Heart right ventricle (tissue), 16 donors: Measurements from ENCODE around the gene PPP2R5E. TPM values are rescaled to one million over a fixed set of nuclear protein-coding genes. Genes with fewer than 3 reads are reported as not detected.

Source experiments
- ATAC-seq, 8 donors: fragments of 200-7000 bp; cut with Tn5 transposase; one replicate each; pipeline ENCODE4 v1.9.1; 2020; ENCODE audit warnings: mild to moderate bottlenecking in 8 of 8, moderate library complexity in 8 of 8, moderate number of reproducible peaks in 1 of 8
- DNase-seq, 2 donors: peaks; one replicate each; pipeline ENCODE4 v3.0.0-alpha.2; 2020
- H3K27ac ChIP-seq, 10 donors: fragments of 200-600 bp; sonication (generic) in 2 of 10; one replicate each; pipeline versions ENCODE4 v1.5.0 to v1.8.0; 2020 to 2022; ENCODE audit warnings: mild to moderate bottlenecking in 3 of 10
- H3K27me3 ChIP-seq, 7 donors: fragments of 200-600 bp; one replicate each; pipeline ENCODE4 v1.8.0; 2021 to 2022; ENCODE audit warnings: mild to moderate bottlenecking in 2 of 7
- H3K36me3 ChIP-seq, 9 donors: fragments of 200-600 bp; sonication (generic) in 1 of 9; one replicate each; pipeline versions ENCODE4 v1.5.0 to v1.8.0; 2020 to 2022; ENCODE audit warnings: mild to moderate bottlenecking in 2 of 9
- H3K4me1 ChIP-seq, 9 donors: fragments of 200-600 bp; sonication (generic) in 1 of 9; one replicate each; pipeline versions ENCODE4 v1.5.0 to v1.8.0; 2020 to 2022; ENCODE audit warnings: mild to moderate bottlenecking in 4 of 9
- H3K4me3 ChIP-seq, 10 donors: fragments of 200-600 bp; sonication (generic) in 2 of 10; one replicate each; pipeline versions ENCODE4 v1.5.0 to v1.8.0; 2020 to 2022; ENCODE audit warnings: mild to moderate bottlenecking in 7 of 10, moderate library complexity in 2 of 10
- H3K9me3 ChIP-seq, 11 donors: fragments of 200-600 bp in 10 of 11; sonication (generic) in 2 of 11; one replicate each; pipeline versions ENCODE4 v1.5.0 to v1.8.0; 2013 to 2022; ENCODE audit warnings: mild to moderate bottlenecking in 2 of 11, control low read depth in 1 of 11, moderate library complexity in 1 of 11
- CTCF ChIP-seq, 9 donors: fragments of 200-600 bp; sonication (generic) in 2 of 9; IDR thresholded peaks; one replicate each; pipeline versions ENCODE4 v1.5.0 to v1.8.0; 2021 to 2022; ENCODE audit warnings: antibody characterized with exemption in 9 of 9, mild to moderate bottlenecking in 5 of 9, moderate library complexity in 1 of 9
- WGBS, 2 donors: extraction: QIAGEN DNeasy Blood & Tissue Kit; methylation state at CpG; one replicate each; pipeline ENCODE4 v1.1.7; 2013; ENCODE audit warnings: inconsistent platforms in 1 of 2; 5-methylcytosine and 5-hydroxymethylcytosine counted together
- intact Hi-C, 10 donors: fragments of 100-400 bp; cut with DNase I; formaldehyde crosslinking; loops; one replicate each; pipeline versions ENCODE4 v1.11.1 to v1.14.2; 2022
- polyA plus RNA-seq, 2 donors: library from polyadenylated mRNA; stranded (reverse); fragments of 200-250 nt; gene quantifications; one replicate each; pipeline ENCODE4 v1.2.3, GENCODE V29; 2013
- total RNA-seq, 10 donors: library from RNA; stranded (reverse); fragmentation: NEBNext Ultra II Directional in 3 of 10; extraction: Animal tissue kit (Norgen Biotek cat#: 25700) in 3 of 10; gene quantifications; one replicate each; pipeline versions ENCODE4 v1.2.1 to v1.2.4, GENCODE V29; 2021 to 2023
- donor health status: Arrhythmogenic right ventricular cardiomyopathy.
- donor health status: ischemic (EF 13 %, LVEDD 7.1; RV severe dilation, severe dysfunction).
- donor health status: healthy with polysubstance abuse.
- donor health status: DM: no; HTN: yes; CAD: no.
- donor health status: DM: no; HTN: no; CAD: no.
- donor health status: ischemic (EF 25% LVEDD 6.9; RV normal size, moderate dysfunction).
- donor health status: ischemic (EF 25% LVEDD 5.7; RV mildly dilated, moderate dysfunction).
- donor health status: healthy.
- donor health status: DM: yes; HTN: yes; CAD: no.
- donor health status: Ischemic cardiomyopathy.
- donor health status: ischemic (EF 35%, LVEDD 5.7; RV mildly dilated, moderate dysfunction).
- donor health status: nonischemic (EF 11% LVEDD 7.7; RV severe dilation, severe dysfunction).
- donor health status: DM: yes; HTN: yes; CAD: no.
- donor health status: PGD.
- donor health status: ischemic (EF 29% LVEDD 5.4; RV normal size, mild dysfunction).
- donor health status: nonischemic (EF 23%, LVEDD 6.1; RV moderate dilation, normal function).

PPP2R5E gene
- total and polyA plus RNA-seq, 12 donors: 6.1 to 44.4 (median 36.4) TPM

GRCh38 chr14:63443988-63444387 is 99.2 kb downstream of the PPP2R5E start:
- 58 to 74% methylated on average over 3 of the region's 3 CpGs for whole genome bisulfite sequencing, 2 donors
- DNase-seq: no peak
- intact Hi-C loops: loop anchor here in 1 of 10 donors (5.0 kb wide), 1 partner anchor 53 kb away; no protein-coding TSS in a partner anchor
- no peaks in the 10 kb centered on the region for H3K36me3 ChIP-seq
- H3K4me1 ChIP-seq: peaks cover 0 to 33% (median 7%) of the 10 kb centered on the region in 9 donors
- ATAC-seq: peak in 2 of 8 donors; percentile 17 to 23
- H3K4me3 ChIP-seq: no peak overlapping the region
- H3K9me3 ChIP-seq: no peaks in the 10 kb centered on the region
- H3K27ac ChIP-seq: no peak overlapping the region
- TF ChIP-seq CTCF (IDR thresholded peaks at IDR 0.05): no peak
- no peaks in the 10 kb centered on the region for H3K27me3 ChIP-seq

DNA sequence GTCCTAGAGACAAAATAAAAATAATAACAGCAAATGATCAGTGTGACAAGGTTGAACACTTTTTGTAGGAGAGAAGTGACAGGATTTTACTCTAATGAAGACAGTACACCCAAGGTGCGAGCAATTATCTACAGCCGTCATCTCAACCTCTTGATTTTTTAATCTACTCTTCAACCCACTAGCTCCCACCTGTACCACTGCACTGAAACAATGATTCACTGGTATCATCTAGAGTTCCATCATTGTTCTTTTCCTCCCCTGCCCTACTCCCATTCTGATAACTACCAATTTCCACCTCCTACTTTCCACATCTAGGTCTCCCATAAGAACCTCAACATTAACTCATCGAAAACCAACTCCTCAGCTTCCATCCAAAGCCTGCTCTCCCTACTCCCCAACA is 99.8 kb downstream of the PPP2R5E start:
- intact Hi-C loops: loop anchor here in 1 of 10 donors (5.0 kb wide), 1 partner anchor 54 kb away; no protein-coding TSS in a partner anchor
- no peak for TF ChIP-seq CTCF (IDR thresholded peaks at IDR 0.05)
- ATAC-seq (no peak), DNase-seq (no peak)
- Histone ChIP-seq H3K4me3 (no peak overlapping the region), H3K27me3 (no peaks in the 10 kb centered on the region), H3K36me3 (no peaks in the 10 kb centered on the region), H3K9me3 (no peaks in the 10 kb centered on the region), H3K27ac (no peak overlapping the region), H3K4me1 (peaks cover 0 to 39% (median 13%) of the 10 kb centered on the region in 9 donors)
- WGBS, 2 donors: 96 to 99% methylated on average over 3 of the region's 3 CpGs

DNA sequence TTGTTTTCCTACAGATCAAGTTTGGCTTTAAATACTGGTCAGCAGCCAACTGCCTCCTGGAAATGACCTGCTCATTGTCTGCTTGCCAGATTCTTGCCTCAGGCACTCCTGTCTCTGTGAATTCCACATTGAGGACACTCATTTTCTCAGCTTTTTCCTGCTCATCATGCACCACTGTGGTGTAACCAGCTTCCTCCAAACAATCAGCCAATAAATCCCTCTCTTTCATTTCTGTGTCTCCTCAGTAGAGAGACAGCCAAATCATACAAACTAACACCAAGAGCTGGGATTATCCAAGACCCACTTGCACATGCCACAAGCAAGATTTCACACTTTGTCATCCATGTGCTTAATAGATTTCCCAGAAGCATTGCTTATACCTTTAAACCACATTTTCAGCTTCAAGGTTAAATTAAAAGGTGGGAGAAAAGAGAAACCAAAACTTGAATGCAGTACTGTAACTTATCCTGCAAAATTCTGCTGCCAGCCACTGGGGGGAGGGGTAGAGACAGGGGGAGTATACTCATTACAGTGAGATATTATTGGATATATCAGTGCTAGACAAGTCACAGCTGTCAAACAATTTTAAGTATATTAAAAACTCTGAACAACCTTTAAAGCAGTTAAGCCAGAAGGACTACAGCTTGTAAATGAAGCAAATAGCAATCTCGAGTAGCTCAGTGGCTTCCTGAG is 105.0 kb downstream of the PPP2R5E start:
- H3K4me3 ChIP-seq: peak overlapping the region in 8 of 10 donors; percentile 4 to 31 (median 18)
- peak in 5 of 9 donors; percentile 5 to 43 (median 31) for TF ChIP-seq CTCF (IDR thresholded peaks at IDR 0.05)
- H3K36me3 ChIP-seq: no peaks in the 10 kb centered on the region
- no peaks in the 10 kb centered on the region for H3K27me3 ChIP-seq
- intact Hi-C loops: loop anchor here in 5 of 10 donors (2.0 to 10.0 kb wide), 5 partner anchors 57 to 107 kb away; partner anchors contain the start of gene PPP2R5E (in 4 of the 5)
- peak overlapping the region in 9 of 10 donors; percentile 51 to 81 (median 68) for H3K27ac ChIP-seq
- peaks cover 18 to 78% (median 52%) of the 10 kb centered on the region in 9 donors for H3K4me1 ChIP-seq
- ATAC-seq: peak; percentile 31 to 79 (median 60)
- DNase-seq: peak; percentile 28 to 68
- H3K9me3 ChIP-seq: no peaks in the 10 kb centered on the region
- WGBS, 2 donors: 9 to 11% methylated on average over 1 of the region's 1 CpG

- no peaks in the 10 kb centered on the region for H3K9me3 ChIP-seq
- TF ChIP-seq CTCF (IDR thresholded peaks at IDR 0.05): no peak
- H3K4me1 ChIP-seq: peaks cover 18 to 83% (median 52%) of the 10 kb centered on the region in 9 donors
- ATAC-seq (no peak), DNase-seq (no peak)
- H3K4me3 ChIP-seq: no peak overlapping the region
- 59 to 60% methylated on average over 5 of the region's 5 CpGs for WGBS, 2 donors
- no peaks in the 10 kb centered on the region for H3K27me3 ChIP-seq
- intact Hi-C loops: loop anchor here in 4 of 10 donors (5.0 to 10.0 kb wide), 4 partner anchors 58 to 108 kb away; partner anchors contain the start of gene PPP2R5E (in 3 of the 4)
- H3K27ac ChIP-seq: peak overlapping the region in 8 of 10 donors; percentile 53 to 81 (median 73)
- no peaks in the 10 kb centered on the region for H3K36me3 ChIP-seq
Measured at GRCh38 chr14:63436286-63437098, 106.7 kb downstream of the PPP2R5E start.
